Nephron (organoid): ENCODE data around the gene VRK3.
A peak's percentile ranks its signal among the peaks of the same experiment; 100 is the strongest.

Experiments used
- H3K27ac Mint-ChIP-seq, 3 experiments: 2 replicates each; pipeline ENCODE4 v1.8.0; 2020; ENCODE audit warnings: mixed read lengths in 3 of 3, mild to moderate bottlenecking in 2 of 3, moderate library complexity in 1 of 3
- H3K27me3 Mint-ChIP-seq: 2 replicates; pipeline ENCODE4 v1.8.0; 2021; ENCODE audit warnings: low read depth, mild to moderate bottlenecking, moderate library complexity, mixed read lengths
- H3K36me3 Mint-ChIP-seq: 2 replicates; pipeline ENCODE4 v1.8.0; 2020; ENCODE audit warnings: low read depth, mixed read lengths
- H3K4me1 Mint-ChIP-seq: 2 replicates; pipeline ENCODE4 v1.8.0; 2020; ENCODE audit warnings: mixed read lengths
- H3K4me3 Mint-ChIP-seq, 3 experiments: 2 replicates each; pipeline ENCODE4 v1.8.0; 2020; ENCODE audit warnings: mild to moderate bottlenecking in 3 of 3, mixed read lengths in 3 of 3, moderate library complexity in 2 of 3
- H3K9me3 Mint-ChIP-seq: 2 replicates; pipeline ENCODE4 v1.8.0; 2020; ENCODE audit warnings: mixed read lengths
- CTCF ChIP-seq, 3 experiments: fragments of 200-600 bp; sonication (generic); IDR thresholded peaks; one replicate each; pipeline ENCODE4 v1.5.0; 2021; ENCODE audit warnings: antibody characterized with exemption in 3 of 3; ENCODE audit not compliant: unreplicated experiment in 3 of 3

VRK3 gene

GRCh38 chr19:49954092-49954829 is 70.9 kb downstream of the VRK3 start:
- Mint-ChIP-seq H3K4me3 (peak overlapping the region; percentile 14 to 72 (median 49)), H3K36me3 (no peaks in the 10 kb centered on the region), H3K27ac (peak overlapping the region; percentile 92 to 98 (median 94)), H3K27me3 (peaks cover 5% of the 10 kb centered on the region), H3K4me1 (peaks cover 72% of the 10 kb centered on the region), H3K9me3 (no peaks in the 10 kb centered on the region)
- TF ChIP-seq CTCF (IDR thresholded peaks at IDR 0.05; ENCODE audit: unreplicated experiment in 3 of 3): no peak

- no peaks in the 10 kb centered on the region for H3K9me3 Mint-ChIP-seq
- peak overlapping the region; percentile 92 to 98 (median 94) for H3K27ac Mint-ChIP-seq
- H3K36me3 Mint-ChIP-seq: no peaks in the 10 kb centered on the region
- H3K4me1 Mint-ChIP-seq: peaks cover 72% of the 10 kb centered on the region
- peaks cover 5% of the 10 kb centered on the region for H3K27me3 Mint-ChIP-seq
- TF ChIP-seq CTCF (IDR thresholded peaks at IDR 0.05; ENCODE audit: unreplicated experiment in 3 of 3): no peak
- peak overlapping the region; percentile 14 to 72 (median 49) for H3K4me3 Mint-ChIP-seq
Observed at GRCh38 chr19:49953416-49953815, 71.8 kb downstream of the VRK3 start.

- H3K27ac Mint-ChIP-seq: peak overlapping the region; percentile 92 to 98 (median 94)
- TF ChIP-seq CTCF (IDR thresholded peaks at IDR 0.05; ENCODE audit: unreplicated experiment in 3 of 3): no peak
- H3K36me3 Mint-ChIP-seq: no peaks in the 10 kb centered on the region
- H3K4me1 Mint-ChIP-seq: peaks cover 69% of the 10 kb centered on the region
- H3K4me3 Mint-ChIP-seq: peak overlapping the region in 2 of 3 experiments; percentile 14 to 72
- H3K9me3 Mint-ChIP-seq: no peaks in the 10 kb centered on the region
- peaks cover 2% of the 10 kb centered on the region for H3K27me3 Mint-ChIP-seq
Observed at GRCh38 chr19:49952906-49953305, 72.3 kb downstream of the VRK3 start.

GRCh38 chr19:49952479-49952836 is 72.7 kb downstream of the VRK3 start:
- no peaks in the 10 kb centered on the region for H3K36me3 Mint-ChIP-seq
- H3K9me3 Mint-ChIP-seq: no peaks in the 10 kb centered on the region
- peak overlapping the region; percentile 92 to 98 (median 94) for H3K27ac Mint-ChIP-seq
- H3K27me3 Mint-ChIP-seq: no peaks in the 10 kb centered on the region
- peaks cover 68% of the 10 kb centered on the region for H3K4me1 Mint-ChIP-seq
- peak overlapping the region; percentile 15 to 68 (median 50) for H3K4me3 Mint-ChIP-seq
- no peak for TF ChIP-seq CTCF (IDR thresholded peaks at IDR 0.05; ENCODE audit: unreplicated experiment in 3 of 3)

- Mint-ChIP-seq H3K36me3 (no peaks in the 10 kb centered on the region), H3K27me3 (no peaks in the 10 kb centered on the region), H3K4me1 (peaks cover 67% of the 10 kb centered on the region), H3K9me3 (no peaks in the 10 kb centered on the region), H3K27ac (peak overlapping the region; percentile 92 to 98 (median 94)), H3K4me3 (peak overlapping the region; percentile 15 to 68 (median 50))
- no peak for TF ChIP-seq CTCF (IDR thresholded peaks at IDR 0.05; ENCODE audit: unreplicated experiment in 3 of 3)
Observed at GRCh38 chr19:49951806-49952478, 73.2 kb downstream of the VRK3 start.
